Effector CD4-positive, alpha-beta T cell (primary cell): ENCODE results near the gene CASP8.
"Not testable (repeated sequence)": the region's sequence is repeated elsewhere in the genome, so short reads cannot be mapped to it uniquely, and the experiment has no call there.

Source experiments
- DNase-seq: peaks from one replicate; pipeline ENCODE4 v3.0.0-alpha.2; 2020

The CASP8 gene

GRCh38 chr2:201270293-201271001 is 10.1 kb downstream of the CASP8 start:
- DNase-seq: no peak

DNA sequence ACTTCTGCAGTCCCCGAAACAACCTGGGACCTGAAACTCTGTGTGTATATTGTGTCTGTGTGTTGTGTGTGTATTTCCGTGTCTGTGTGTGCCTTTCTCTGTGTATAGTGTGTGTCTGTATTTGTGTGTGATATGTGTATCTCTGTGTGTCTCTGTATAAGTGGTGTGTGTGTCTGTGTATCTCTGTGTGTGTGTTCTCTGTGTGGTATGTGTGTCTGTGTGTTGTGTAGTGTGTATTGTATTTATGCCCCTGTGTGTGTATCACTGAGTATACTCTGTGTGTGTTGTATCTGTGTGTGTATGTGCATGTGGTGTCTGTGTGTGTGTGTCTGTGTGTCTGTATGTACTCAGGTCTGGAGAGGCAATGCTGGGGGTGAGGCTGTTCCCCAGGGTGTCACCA is 11.6 kb downstream of the CASP8 start:
- DNase-seq: no peak

DNA sequence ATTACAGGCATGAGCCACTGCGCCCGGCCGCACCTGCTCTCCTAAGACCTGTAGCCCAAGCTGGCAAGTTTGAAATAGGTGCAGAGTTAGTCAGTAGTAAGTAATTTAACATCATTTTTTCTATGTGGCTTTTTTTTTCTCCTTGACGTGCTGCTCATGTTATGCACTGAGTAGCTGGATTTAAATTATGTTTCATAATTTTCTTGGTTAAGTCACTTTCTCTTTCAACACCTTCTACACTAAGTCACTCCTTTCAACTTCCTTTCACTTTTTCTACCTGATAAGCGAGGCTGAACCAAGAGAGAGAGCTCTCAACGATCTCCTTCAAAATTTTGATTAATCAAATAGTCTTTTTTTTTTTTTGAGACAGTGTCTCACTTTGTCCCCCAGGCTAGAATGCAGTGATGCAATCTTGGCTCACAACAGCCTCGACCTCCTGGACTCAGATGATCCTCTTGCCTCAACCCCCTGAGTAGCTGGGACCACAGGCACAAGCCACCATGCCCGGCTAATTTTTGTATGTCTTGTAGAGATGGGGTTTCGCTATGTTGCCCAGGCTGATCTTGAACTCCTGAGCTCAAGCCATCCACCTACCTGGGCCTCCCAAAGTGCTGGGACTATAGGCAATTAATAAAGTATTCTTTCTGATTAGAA is 13.1 kb downstream of the CASP8 start:
- no peak for DNase-seq

GRCh38 chr2:201275069-201275468 is 14.7 kb downstream of the CASP8 start:
- DNase-seq: no peak

DNA sequence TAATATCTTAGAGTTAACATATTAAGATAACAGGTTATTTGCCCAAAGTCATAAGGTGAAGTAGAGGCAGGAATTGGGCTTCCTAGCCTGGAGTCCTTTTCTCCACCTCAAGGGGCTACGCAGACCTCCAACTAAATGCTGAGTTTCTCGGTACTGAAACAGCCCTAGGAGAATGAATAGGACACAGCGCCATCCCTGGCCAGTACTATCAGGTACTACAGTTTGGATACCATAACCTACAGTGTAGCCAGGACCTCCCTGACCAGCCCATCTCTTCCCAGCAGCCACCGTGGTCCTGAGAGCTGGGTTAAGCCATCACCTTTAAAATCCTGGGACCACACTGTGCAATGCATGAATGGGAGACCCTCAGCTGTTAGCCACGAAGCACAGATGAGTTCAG is 15.7 kb downstream of the CASP8 start:
- DNase-seq: no peak

DNA sequence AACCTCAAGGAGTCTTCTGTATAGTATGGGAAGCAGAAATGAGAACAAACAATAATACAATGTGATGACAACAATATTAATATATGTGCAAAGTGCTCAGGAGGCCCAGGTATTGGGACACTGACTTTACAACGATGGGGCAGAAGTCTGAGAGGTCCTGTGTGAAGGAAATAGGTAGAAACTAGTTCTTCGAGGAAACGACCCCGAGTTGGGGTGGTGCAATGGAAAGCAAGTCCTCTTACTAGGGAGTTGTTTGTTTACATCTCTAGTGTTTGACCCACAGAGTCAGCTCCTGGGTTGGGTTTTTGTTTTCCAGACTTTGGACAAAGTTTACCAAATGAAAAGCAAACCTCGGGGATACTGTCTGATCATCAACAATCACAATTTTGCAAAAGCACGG is 16.2 kb downstream of the CASP8 start:
- DNase-seq: no peak

- DNase-seq: no peak
Observed at GRCh38 chr2:201279079-201279478, 18.7 kb downstream of the CASP8 start.

DNA sequence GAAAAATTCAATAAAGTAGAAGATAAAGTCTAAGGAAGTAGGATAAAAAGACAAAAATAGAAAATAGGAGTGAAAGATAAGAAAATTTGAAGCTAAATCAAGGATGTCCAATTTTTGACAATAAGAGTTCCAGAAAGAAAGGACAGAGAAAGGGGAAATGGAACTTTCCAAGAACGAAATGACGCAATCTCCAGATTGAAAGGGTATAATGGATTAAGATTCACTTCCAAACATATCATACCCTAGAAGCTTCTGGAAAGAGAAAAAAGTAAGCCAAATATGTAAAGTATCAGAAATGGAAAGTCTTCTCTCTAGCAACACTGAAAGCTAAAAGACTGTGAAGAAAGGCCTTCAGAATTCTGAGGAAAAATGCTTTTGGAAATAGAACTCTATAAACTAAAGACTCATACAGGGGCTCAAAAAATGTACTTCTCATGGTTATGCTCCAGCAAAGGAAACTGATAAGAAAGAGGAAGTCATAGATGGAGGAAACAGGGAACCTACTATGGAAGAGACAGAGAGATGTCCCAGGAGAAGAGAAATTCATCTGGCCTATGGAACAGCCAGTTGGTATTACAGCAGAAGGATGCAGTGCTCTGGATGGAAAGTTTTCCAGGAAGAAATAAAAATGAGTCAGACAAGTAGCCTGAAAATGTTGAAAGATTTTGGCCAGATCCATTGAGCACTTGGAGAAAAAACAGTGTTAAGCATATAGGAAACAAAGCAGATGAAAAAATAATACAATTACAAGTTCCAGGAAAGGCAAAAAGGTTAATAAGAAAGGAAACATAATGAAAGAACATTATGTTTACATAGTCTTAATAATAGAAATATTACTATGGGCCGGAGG is 20.1 kb downstream of the CASP8 start:
- DNase-seq: no peak

- no peak for DNase-seq
Observed at GRCh38 chr2:201285499-201285898, 25.2 kb downstream of the CASP8 start.

GRCh38 chr2:201290457-201291148 is 30.3 kb downstream of the CASP8 start:
- DNase-seq: not testable (repeated sequence)

DNA sequence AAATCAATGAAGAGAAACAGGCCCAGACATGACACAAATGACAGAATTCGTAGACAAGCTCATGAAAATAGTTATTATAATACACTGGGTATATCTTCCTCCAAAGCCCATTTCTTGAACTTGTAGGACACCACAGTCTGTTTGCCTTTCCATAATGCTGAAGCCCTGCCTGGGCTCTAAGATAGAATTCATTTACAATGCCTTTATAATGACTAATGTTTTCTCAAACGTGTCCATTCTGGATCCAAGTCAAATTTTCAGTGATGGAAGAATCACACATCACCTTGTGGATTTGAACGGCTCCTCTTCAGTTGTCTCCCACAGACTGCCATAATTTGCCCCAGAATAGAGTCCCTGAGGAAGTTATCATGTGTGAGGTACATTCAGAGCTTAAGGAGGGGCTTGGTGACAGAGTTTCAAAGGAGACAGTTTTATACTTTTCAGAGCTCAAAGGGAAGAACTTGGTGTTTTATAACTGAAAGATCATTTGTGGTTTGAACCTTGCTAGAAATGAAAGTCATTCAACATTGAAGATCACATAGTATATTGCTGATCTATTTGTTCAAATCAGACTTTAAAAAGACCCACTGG is 38.2 kb downstream of the CASP8 start:
- DNase-seq: no peak

DNA sequence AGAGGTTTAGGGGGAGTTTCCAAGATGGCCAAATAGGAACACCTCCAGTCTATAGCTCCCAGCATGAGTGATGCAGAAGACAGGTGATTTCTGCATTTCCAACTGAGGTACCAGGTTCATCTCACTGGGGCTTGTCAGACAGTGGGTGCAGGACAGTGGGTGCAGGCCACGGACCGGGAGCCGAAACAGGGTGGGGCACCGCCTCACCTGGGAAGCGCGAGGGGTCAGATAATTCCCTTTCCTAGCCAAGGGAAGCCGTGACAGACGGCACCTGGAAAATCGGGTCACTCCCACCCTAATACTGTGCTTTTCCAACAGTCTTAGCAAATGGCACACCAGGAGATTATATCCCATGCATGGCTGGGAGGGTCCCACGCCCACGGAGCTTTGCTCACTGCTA is 39.6 kb downstream of the CASP8 start:
- DNase-seq: not testable (repeated sequence)

DNA sequence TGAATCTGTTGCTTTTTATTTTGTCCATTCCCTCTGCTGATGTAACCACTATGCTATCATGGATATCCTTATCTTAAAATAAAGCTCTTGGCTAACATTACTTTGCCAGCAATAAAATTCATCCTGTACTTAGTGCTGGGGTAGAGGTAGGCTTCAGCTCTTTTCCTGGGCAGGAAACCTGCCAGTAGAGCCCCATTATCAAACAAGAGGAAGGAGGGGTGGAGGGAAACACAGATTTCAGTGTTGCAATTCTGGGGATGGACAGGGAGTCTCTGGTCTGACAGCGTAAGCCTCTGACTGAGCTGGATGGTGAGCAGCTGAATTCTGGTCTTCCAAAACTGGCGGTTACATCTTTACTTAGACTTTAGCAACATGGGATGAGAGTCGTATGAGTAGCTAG is 47.5 kb downstream of the CASP8 start:
- DNase-seq: no peak

- no peak for DNase-seq
Observed at GRCh38 chr2:201308914-201309313, 48.6 kb downstream of the CASP8 start.

GRCh38 chr2:201313362-201313761 is 53.0 kb downstream of the CASP8 start:
- DNase-seq: no peak

GRCh38 chr2:201319511-201319910 is 59.2 kb downstream of the CASP8 start:
- no peak for DNase-seq

DNA sequence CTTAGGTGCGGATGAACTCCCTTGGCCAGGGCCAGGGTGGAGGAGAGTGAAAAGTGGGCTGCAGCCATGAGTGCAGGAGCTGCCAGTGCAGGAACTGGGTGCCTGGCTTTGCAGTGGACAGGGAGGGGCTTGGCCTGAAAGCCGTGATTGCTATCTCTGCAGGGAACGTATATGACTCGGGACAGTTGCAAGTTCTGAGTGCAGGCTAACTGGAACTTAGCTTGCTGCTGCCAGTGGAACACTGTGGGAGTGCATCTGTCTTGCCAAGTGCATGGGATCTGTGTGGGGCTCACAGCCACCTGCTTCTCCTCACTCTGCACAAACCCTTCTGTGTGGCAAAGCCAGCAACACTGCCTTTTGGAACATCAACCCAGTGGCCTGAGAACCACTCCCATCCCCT is 59.9 kb downstream of the CASP8 start:
- no peak for DNase-seq

DNA sequence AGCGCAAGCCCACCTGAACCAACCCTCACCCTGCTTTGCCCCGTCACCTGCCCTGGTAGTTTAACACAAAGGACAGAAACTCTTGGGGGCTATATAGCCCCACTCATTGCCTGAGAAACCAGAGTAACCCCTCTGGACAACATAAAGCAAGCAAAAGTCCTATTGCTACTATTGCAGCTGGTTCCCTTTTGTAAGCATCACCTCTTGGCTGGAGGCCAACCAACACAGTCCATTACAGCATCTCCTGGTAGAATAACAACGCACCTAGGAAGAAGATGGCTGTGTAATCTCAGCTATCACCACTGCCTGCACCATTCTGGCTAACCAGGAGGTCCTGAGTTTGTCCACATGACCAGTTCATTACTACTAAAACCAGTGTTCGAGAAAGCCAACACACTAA is 60.4 kb downstream of the CASP8 start:
- DNase-seq: no peak

DNA sequence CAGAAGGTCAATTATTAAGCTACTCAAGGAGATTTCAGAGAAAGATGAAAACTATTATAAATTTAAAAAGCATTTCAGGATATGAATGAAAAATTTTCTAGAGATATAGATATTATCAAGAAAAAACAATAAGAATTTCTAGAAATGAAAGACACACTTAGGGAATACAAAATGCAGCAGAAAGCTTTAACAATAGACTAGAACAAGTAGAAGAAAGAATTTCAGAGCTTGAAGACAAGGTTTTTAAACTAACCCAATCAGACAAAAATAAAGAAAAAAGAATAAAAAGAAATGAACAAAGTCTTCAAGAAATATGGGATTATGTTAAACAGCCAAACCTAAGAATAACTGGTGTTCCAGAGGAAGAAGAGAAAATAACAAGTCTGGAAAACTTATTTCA is 62.4 kb downstream of the CASP8 start:
- no peak for DNase-seq

GRCh38 chr2:201327678-201328077 is 67.3 kb downstream of the CASP8 start:
- no peak for DNase-seq

GRCh38 chr2:201329409-201329808 is 69.1 kb downstream of the CASP8 start:
- no peak for DNase-seq
